ENCODE data around the gene TUBA8. TPM values are rescaled to one million over a fixed set of nuclear protein-coding genes. Genes with fewer than 3 reads are reported as not detected.

Gene TUBA8
- total RNA-seq, 4 donors from 2014 or later, result 7.5 to 16.5 (median 14.0) TPM

DNA sequence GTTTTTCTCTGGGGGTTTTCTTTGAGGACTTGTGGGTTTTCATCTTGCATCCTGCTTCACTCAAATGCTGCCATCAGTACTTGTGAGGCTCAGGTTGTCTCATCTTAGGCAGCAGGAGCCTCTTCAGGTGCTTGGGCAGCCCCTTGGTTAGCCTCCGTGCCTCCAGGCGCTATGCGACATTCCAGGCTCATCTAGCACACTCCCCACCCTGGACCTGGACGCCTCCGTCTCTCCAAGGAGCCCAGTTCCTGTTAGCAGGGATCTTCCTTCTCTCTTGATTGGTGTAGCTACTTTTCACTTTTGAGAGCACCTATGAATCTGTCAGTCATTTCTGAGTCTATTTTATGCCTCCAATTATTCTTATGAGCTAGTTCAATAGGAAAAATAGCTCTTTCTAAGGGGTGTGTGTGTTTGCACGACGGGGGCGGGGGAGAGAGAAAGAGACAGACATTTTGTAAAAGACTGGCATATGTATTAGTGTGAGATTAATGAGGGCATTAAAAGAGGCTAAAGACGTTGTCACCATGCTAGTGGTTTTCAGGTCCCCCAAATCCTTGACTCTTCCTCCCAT is 7.8 kb downstream of the TUBA8 start:
- TF ChIP-seq POLR2A (IDR thresholded peaks at IDR 0.05; ENCODE audit: low read depth) (no peak), EP300 (IDR thresholded peaks at IDR 0.05) (no peak), POLR2AphosphoS5 (IDR thresholded peaks at IDR 0.05) (no peak), CTCF (IDR thresholded peaks at IDR 0.05) (no peak)
- Histone ChIP-seq H3K9me3 (no peaks in the 10 kb centered on the region), H3K4me3 (no peak overlapping the region), H3K36me3 (peaks cover 0 to 13% (median 6%) of the 10 kb centered on the region in 4 donors), H3K27me3 (no peaks in the 10 kb centered on the region), H3K27ac (replicated peaks in 1 of 4) (no peak overlapping the region), H3K4me1 (peaks cover 0 to 29% (median 8%) of the 10 kb centered on the region in 4 donors)
- 90% methylated on average over 9 of the region's 9 CpGs for WGBS
- intact Hi-C loops (cut with DNase I), result no loop called here
- DNase-seq (ENCODE audit: extremely low spot score), result no peak

- peaks cover 0 to 22% (median 11%) of the 10 kb centered on the region in 4 donors for H3K36me3 ChIP-seq
- H3K9me3 ChIP-seq, result no peaks in the 10 kb centered on the region
- H3K4me3 ChIP-seq, result no peak overlapping the region
- intact Hi-C loops (cut with DNase I), result no loop called here
- no peak for DNase-seq (ENCODE audit: extremely low spot score)
- 75% methylated on average over 17 of the region's 18 CpGs for WGBS
- no peaks in the 10 kb centered on the region for H3K27me3 ChIP-seq
- peaks cover 0 to 25% (median 2%) of the 10 kb centered on the region in 4 donors for H3K4me1 ChIP-seq
- TF ChIP-seq POLR2AphosphoS5 (IDR thresholded peaks at IDR 0.05) (no peak), EP300 (IDR thresholded peaks at IDR 0.05) (no peak), POLR2A (IDR thresholded peaks at IDR 0.05; ENCODE audit: low read depth) (no peak), CTCF (IDR thresholded peaks at IDR 0.05) (no peak)
- H3K27ac ChIP-seq (replicated peaks in 1 of 4), result no peak overlapping the region
Measured at GRCh38 chr22:18119409-18120110, 9.0 kb downstream of the TUBA8 start.

DNA sequence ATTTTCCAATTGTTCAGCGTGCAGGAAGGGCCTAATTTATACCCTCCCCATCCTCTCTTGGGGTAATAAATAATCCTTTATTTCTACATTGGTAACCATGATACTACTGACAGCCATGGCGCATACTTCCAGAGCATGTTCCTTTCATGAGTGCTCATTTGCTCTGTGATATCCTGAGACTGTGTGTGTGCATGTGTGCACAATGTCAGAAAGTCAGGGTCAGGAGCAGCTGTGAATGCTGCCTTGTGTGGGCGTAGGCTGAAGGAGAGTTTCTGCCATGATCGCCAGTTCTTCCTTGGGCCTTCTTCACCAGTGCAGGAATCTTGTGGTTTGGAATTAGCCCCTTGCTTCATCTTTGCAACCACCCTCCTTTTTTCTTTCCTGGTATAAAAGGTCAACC is 10.2 kb downstream of the TUBA8 start:
- 92% methylated on average over 4 of the region's 4 CpGs for WGBS
- H3K4me1 ChIP-seq, result peaks cover 0 to 18% (median 2%) of the 10 kb centered on the region in 4 donors
- H3K9me3 ChIP-seq, result no peaks in the 10 kb centered on the region
- H3K36me3 ChIP-seq, result peaks cover 0 to 22% (median 11%) of the 10 kb centered on the region in 4 donors
- intact Hi-C loops (cut with DNase I), result no loop called here
- TF ChIP-seq POLR2AphosphoS5 (IDR thresholded peaks at IDR 0.05) (no peak), POLR2A (IDR thresholded peaks at IDR 0.05; ENCODE audit: low read depth) (no peak), EP300 (IDR thresholded peaks at IDR 0.05) (no peak), CTCF (IDR thresholded peaks at IDR 0.05) (no peak)
- no peak for DNase-seq (ENCODE audit: extremely low spot score)
- no peak overlapping the region for H3K4me3 ChIP-seq
- no peaks in the 10 kb centered on the region for H3K27me3 ChIP-seq
- H3K27ac ChIP-seq (replicated peaks in 1 of 4), result no peak overlapping the region

DNA sequence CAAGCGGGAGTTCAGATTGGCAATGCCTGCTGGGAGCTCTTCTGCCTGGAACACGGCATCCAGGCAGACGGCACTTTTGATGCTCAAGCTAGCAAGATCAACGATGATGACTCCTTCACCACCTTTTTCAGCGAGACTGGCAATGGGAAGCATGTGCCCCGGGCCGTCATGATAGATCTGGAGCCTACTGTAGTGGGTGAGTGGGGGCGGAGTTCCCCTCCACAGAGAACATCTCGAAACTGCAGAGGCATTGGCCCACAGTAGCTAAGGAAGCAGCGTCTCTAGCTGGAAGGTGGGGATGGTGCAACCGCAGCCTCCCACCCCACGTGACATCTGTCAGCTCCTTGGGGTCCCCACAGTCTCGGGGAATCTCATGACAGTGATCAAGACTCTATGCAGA is 10.9 kb downstream of the TUBA8 start:
- WGBS, result 94% methylated on average over 7 of the region's 13 CpGs
- Histone ChIP-seq H3K27ac (replicated peaks in 1 of 4) (no peak overlapping the region), H3K4me1 (peaks cover 0 to 15% (median 2%) of the 10 kb centered on the region in 4 donors), H3K4me3 (no peak overlapping the region), H3K27me3 (no peaks in the 10 kb centered on the region), H3K36me3 (peaks cover 2 to 26% (median 14%) of the 10 kb centered on the region in 4 donors), H3K9me3 (no peaks in the 10 kb centered on the region)
- DNase-seq (ENCODE audit: extremely low spot score), result no peak
- intact Hi-C loops (cut with DNase I), result no loop called here
- no peak for TF ChIP-seq POLR2A (IDR thresholded peaks at IDR 0.05; ENCODE audit: low read depth)
- TF ChIP-seq EP300 (IDR thresholded peaks at IDR 0.05), result no peak
- TF ChIP-seq POLR2AphosphoS5 (IDR thresholded peaks at IDR 0.05), result no peak
- TF ChIP-seq CTCF (IDR thresholded peaks at IDR 0.05), result no peak

Measured in esophagus muscularis mucosa (tissue), 4 donors.